D721Med (cell line): ENCODE results near the gene GALNT16.

Experiments used
- DNase-seq: peaks from one replicate; pipeline ENCODE4 v3.0.0; 2011; ENCODE audit warnings: low spot score; ENCODE audit not compliant: insufficient read length
- FAIRE-seq: peaks from 2 replicates; lab custom pipeline; 2011; peaks lifted over from hg19 to GRCh38; lab: Jason Lieb, UNC
- TF ChIP-seq, protein P1 (sequence below): IDR thresholded peaks from 2 replicates; pipeline ENCODE4 v1.5.1; 2012; ENCODE audit warnings: mild to moderate bottlenecking, control low read depth; ENCODE audit not compliant: insufficient read depth; ENCODE audit errors: missing control alignments

The GALNT16 gene

GRCh38 chr14:69328317-69328716 is 68.4 kb downstream of the GALNT16 start:
- no peak for DNase-seq
- no peak for FAIRE-seq
- TF ChIP-seq, protein P1, sequence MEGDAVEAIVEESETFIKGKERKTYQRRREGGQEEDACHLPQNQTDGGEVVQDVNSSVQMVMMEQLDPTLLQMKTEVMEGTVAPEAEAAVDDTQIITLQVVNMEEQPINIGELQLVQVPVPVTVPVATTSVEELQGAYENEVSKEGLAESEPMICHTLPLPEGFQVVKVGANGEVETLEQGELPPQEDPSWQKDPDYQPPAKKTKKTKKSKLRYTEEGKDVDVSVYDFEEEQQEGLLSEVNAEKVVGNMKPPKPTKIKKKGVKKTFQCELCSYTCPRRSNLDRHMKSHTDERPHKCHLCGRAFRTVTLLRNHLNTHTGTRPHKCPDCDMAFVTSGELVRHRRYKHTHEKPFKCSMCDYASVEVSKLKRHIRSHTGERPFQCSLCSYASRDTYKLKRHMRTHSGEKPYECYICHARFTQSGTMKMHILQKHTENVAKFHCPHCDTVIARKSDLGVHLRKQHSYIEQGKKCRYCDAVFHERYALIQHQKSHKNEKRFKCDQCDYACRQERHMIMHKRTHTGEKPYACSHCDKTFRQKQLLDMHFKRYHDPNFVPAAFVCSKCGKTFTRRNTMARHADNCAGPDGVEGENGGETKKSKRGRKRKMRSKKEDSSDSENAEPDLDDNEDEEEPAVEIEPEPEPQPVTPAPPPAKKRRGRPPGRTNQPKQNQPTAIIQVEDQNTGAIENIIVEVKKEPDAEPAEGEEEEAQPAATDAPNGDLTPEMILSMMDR: no peak

DNA sequence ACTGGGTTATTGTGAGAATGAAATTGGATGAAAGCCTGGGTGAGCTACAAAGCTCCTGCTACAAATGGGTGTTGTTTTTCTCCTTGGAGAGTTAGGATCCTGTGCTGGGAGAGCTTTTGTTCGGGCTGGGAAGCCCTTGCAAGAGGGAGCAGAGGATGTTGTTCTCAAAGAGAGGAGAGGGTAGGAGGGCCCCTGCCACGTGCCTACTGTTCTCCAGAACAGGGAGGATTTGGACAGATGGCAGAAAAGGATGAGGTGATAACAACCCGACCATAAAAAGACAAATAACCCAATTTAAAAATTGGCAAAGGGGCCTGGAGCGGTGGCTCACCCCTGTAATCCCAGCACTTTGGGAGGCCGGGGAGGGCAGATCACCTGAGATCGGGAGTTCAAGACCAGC is 68.8 kb downstream of the GALNT16 start:
- FAIRE-seq: no peak
- TF ChIP-seq, protein P1: no peak
- no peak for DNase-seq

DNA sequence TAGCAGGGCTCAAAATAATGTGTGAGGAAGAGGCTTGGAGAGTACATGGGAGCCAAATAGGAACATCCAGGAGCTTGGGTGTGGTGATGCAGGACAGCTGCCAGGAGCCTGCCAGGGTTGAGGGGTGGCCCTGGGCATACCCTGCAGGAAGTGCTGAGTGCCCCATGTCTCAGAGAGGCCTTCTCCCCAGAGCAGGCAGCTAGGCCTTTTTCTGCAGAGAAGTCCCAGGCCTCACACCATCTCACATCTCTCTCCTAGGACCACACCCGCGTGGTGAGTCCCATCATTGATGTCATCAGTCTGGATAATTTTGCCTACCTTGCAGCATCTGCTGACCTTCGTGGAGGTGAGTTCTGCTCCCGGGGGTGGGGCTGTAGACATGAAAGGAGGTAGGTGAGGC is 71.2 kb downstream of the GALNT16 start:
- FAIRE-seq: no peak
- TF ChIP-seq, protein P1: no peak

DNA sequence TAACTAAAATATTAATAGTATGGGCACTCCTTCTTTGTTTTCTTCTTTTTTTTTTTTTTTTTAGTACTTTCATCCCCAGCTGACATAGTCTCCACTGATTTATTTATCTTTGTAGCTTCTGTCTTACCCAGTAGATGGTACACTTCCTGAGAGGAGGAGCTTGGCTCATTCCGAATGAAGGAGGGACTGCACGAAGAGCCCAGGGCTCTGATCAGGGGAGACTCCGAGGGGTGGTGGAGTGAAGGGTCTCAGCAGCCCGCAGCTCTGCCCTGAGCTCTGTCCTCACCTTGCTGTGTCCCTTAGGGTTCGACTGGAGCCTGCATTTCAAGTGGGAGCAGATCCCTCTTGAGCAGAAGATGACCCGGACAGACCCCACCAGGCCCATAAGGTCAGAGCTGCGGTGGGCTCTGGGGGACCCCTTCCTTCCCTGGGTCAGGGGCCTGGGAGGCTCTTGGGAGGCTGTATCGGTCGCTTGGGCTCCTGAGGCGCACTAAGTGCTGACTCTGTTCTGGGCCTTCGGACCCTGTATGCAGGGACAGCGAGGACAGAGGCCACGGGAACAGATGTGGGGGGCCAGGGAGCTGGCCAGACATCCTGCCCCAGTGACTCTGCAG is 72.9 kb downstream of the GALNT16 start:
- DNase-seq: no peak
- TF ChIP-seq, protein P1: no peak
- no peak for FAIRE-seq

More for the DNA sequence above, 71.2 kb downstream of the GALNT16 start:
- no peak for DNase-seq

- no peak for FAIRE-seq
- no peak for DNase-seq
- TF ChIP-seq, protein P1: no peak
Measured at GRCh38 chr14:69333791-69334337, 73.9 kb downstream of the GALNT16 start.

GRCh38 chr14:69334576-69334975 is 74.6 kb downstream of the GALNT16 start:
- no peak for DNase-seq
- TF ChIP-seq, protein P1: no peak
- FAIRE-seq: no peak

GRCh38 chr14:69335371-69335771 is 75.4 kb downstream of the GALNT16 start:
- FAIRE-seq (no peak), DNase-seq (no peak)
- TF ChIP-seq, protein P1: no peak
